MM.1S (cell line): ENCODE measurements around the gene ROS1.

ENCODE experiments used
- CTCF ChIP-seq: fragments of 300-600 bp; sonication (generic); IDR thresholded peaks from 2 replicates; pipeline ENCODE4 v1.5.1; 2016; ENCODE audit warnings: antibody characterized with exemption, low read length, mixed read lengths
- EZH2 ChIP-seq: fragments of 300-600 bp; sonication (generic); optimal IDR thresholded peaks from 2 replicates; pipeline ENCODE3; 2017; ENCODE audit warnings: low read depth, mild to moderate bottlenecking, antibody characterized with exemption, low read length, mixed read lengths
- EZH2phosphoT487 ChIP-seq: fragments of 300-600 bp; sonication (generic); IDR thresholded peaks from 2 replicates; pipeline ENCODE4 v1.6.1; 2018; ENCODE audit warnings: antibody characterized with exemption, low read length

- TF ChIP-seq CTCF, result no peak
- TF ChIP-seq EZH2phosphoT487, result no peak
- no peak for TF ChIP-seq EZH2
Measured at GRCh38 chr6:117465691-117466090, 39.9 kb upstream of the ROS1 start.
